NCI-H2171 (cell line): ENCODE measurements around the gene DOC2A.
A peak's percentile ranks its signal among the peaks of the same experiment; 100 is the strongest.
"Not testable (repeated sequence)": the region's sequence is repeated elsewhere in the genome, so short reads cannot be mapped to it uniquely, and the experiment has no call there.

Experiments
- DNase-seq: peaks from one replicate; lab custom pipeline; 2025; lab: John Stamatoyannopoulos, UW

The DOC2A gene

GRCh38 chr16:29972992-29973383 is 37.8 kb downstream of the DOC2A start:
- no peak for DNase-seq

DNA sequence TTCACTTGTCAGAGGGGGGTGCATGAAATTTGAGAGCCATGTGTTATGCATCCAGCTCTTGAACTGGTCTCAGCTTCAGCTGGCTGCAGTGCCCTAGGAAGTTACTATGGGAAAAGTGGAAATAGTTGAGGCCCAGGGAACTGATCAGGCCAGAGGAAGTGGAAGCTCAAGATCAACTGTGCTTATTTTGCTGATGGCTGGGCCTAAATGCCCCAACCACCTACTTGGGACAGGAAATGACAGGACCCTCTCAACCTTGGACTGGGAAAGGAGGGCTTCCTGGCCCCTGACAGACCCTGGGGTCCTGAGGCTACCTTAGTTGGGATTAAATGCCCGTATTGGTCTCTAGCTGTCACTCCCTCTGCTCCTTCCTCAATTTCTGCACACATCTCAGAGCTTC is 38.3 kb downstream of the DOC2A start:
- no peak for DNase-seq

- DNase-seq, result no peak
Measured at GRCh38 chr16:29971304-29971703, 39.5 kb downstream of the DOC2A start.

DNA sequence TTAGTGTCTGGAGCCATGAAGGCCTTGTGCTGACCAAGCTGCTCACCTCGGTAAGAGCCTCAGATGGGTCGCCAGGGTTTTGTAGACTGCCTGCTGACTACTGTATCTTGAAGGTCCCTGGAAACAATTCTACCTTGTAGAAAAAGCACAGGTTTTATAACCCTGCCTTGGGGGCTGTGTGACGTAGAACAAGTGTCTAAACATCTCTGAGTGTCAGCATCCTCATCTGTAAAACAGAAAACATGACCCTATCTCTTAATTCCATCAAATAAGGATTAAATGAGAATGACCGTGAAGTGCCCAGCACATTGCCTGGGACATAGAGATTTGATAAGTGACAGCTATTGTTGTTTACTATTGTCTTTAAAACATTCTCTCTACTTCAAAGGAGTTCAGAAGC is 42.6 kb downstream of the DOC2A start:
- DNase-seq, result no peak

DNA sequence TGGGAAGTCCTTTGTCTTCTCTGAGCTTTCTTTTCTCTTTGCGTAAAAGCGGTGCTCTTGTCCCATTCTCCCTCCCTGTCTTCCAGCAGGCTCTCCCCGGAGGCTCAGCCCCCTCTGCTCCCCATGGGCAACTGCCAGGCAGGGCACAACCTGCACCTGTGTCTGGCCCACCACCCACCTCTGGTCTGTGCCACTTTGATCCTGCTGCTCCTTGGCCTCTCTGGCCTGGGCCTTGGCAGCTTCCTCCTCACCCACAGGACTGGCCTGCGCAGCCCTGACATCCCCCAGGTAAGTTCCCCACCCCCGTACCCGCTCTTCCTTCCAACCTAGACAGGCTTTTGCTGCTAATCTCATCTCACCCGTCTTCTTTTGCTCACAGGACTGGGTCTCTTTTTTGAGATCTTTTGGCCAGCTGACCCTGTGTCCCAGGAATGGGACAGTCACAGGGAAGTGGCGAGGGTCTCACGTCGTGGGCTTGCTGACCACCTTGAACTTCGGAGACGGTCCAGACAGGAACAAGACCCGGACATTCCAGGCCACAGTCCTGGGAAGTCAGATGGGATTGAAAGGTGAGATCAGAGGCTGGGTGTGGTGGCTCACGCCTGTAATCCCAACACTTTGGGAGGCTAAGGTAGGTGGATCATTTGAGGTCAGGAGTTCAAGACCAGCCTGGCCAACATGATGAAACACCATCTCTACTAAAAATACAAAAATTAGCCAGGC is 47.6 kb downstream of the DOC2A start:
- DNase-seq, result no peak

- DNase-seq, result no peak
Measured at GRCh38 chr16:29962344-29962994, 48.4 kb downstream of the DOC2A start.

- DNase-seq, result peak; percentile 87
Measured at GRCh38 chr16:29961479-29962343, 49.1 kb downstream of the DOC2A start, which contains the start of gene TMEM219. Gene TMEM219 (plus strand): TSS chr16:29962079. CDS start chr16:29963144, 1,065 bp downstream.

DNA sequence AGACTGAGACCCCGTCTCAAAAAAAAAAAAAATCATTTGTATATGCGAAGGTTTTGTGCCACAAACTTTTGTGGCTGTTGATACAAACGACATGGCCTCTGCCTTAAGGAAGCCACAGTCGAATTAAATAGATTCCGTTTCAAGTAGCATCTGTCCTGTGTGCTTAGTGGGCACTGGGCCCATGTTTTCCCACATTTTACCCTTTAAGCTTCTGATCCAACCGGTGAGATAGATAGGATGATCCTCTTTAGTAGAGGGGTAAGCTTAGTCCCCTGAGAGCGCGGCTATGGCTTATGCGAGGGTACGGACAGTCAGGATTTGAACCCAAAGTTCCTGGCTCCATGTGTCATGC is 49.7 kb downstream of the DOC2A start:
- no peak for DNase-seq

GRCh38 chr16:29959821-29960220 is 51.0 kb downstream of the DOC2A start:
- not testable (repeated sequence) for DNase-seq

DNA sequence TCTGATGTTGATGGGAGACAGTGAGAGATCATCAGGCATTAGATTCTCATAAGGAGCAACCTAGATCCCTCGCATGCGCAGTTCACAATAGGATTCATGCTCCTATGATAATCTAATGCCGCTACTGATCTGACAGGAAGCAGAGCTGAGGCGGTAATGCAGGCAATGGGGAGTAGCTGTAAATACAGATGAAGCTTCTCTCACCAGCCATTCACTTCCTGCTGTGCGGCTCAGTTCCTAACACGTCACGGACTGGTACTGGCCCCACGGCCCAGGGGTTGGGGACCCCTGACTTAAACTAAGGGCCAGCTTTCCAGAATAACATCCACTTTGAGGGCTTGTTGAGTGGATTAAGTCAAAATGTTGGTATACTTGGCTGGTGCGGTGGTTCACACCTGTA is 51.5 kb downstream of the DOC2A start:
- no peak for DNase-seq

DNA sequence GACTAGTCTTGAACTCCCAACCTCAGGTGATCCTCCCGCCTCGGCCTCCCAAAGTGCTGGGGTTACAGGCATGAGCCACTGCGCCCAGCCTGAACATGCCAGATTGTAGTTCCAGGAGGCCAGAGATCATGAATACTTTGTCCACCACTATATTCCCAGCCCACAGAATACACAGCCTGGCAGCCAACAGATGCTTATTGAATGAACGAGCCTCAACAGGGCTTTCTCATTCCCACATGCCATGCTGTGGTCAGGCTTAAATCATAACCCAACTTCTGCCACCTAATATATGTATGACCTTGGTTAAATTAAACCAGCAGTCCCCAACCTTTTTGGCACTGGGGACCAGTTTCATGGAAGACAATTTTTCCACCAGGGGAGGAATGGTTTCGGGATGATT is 52.1 kb downstream of the DOC2A start:
- DNase-seq, result no peak
